Upper lobe of left lung (tissue), 4 donors: ENCODE data around the gene SLC2A4RG.

Source experiments
- POLR2A ChIP-seq, 4 donors: fragments of 450-650 bp; IDR thresholded peaks; one replicate each; pipeline ENCODE4 v1.5.1; 2016 to 2017; ENCODE audit warnings: antibody characterized with exemption in 4 of 4, mild to moderate bottlenecking in 2 of 4
- POLR2AphosphoS5 ChIP-seq, 2 donors: sonication (generic); formaldehyde crosslinking; IDR thresholded peaks; one replicate each; pipeline ENCODE4 v1.5.1; 2017; ENCODE audit warnings: antibody characterized with exemption in 2 of 2
- TF ChIP-seq, protein P1 (sequence below), 6 experiments: fragments of 450-650 bp in 4 of 6; fragments of 200-600 bp in 2 of 6; sonication (generic) in 2 of 6; IDR thresholded peaks; one replicate each; pipeline ENCODE4 v1.5.1; 2016 to 2019; ENCODE audit warnings: antibody characterized with exemption in 6 of 6

DNA sequence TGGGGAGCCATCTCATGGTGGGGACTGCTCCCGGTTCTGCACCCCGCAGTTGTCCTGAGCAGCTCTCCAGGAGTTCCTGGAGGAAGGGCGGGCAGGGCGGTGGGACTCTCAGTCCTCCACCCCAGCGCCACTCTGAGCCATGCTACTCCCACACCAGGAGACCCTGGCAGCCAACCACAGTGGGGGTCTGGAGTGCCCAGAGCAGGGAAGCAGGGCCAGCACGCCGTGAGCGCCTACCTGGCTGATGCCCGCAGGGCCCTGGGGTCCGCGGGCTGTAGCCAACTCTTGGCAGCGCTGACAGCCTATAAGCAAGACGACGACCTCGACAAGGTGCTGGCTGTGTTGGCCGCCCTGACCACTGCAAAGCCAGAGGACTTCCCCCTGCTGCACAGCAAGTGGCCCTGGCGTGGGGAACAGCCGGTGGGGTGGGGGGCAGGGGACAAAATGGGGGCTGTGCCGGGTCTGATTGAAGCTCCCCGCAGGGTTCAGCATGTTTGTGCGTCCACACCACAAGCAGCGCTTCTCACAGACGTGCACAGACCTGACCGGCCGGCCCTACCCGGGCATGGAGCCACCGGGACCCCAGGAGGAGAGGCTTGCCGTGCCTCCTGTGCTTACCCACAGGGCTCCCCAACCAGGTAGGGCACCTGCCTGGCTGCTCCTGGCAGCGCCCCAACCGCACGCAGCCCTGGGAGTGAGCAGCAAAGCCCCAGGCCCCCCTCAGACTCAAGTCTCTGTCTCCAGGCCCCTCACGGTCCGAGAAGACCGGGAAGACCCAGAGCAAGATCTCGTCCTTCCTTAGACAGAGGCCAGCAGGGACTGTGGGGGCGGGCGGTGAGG lies 44.8 kb upstream of the SLC2A4RG start:
- TF ChIP-seq POLR2A (IDR thresholded peaks at IDR 0.05) (no peak), POLR2AphosphoS5 (IDR thresholded peaks at IDR 0.05) (no peak)
- TF ChIP-seq, protein P1, sequence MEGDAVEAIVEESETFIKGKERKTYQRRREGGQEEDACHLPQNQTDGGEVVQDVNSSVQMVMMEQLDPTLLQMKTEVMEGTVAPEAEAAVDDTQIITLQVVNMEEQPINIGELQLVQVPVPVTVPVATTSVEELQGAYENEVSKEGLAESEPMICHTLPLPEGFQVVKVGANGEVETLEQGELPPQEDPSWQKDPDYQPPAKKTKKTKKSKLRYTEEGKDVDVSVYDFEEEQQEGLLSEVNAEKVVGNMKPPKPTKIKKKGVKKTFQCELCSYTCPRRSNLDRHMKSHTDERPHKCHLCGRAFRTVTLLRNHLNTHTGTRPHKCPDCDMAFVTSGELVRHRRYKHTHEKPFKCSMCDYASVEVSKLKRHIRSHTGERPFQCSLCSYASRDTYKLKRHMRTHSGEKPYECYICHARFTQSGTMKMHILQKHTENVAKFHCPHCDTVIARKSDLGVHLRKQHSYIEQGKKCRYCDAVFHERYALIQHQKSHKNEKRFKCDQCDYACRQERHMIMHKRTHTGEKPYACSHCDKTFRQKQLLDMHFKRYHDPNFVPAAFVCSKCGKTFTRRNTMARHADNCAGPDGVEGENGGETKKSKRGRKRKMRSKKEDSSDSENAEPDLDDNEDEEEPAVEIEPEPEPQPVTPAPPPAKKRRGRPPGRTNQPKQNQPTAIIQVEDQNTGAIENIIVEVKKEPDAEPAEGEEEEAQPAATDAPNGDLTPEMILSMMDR (IDR thresholded peaks at IDR 0.05) = no peak
